ENCODE data around the gene OR51G2.
"Not testable (repeated sequence)": the region's sequence is repeated elsewhere in the genome, so short reads cannot be mapped to it uniquely, and the experiment has no call there.

The OR51G2 gene, protein sequence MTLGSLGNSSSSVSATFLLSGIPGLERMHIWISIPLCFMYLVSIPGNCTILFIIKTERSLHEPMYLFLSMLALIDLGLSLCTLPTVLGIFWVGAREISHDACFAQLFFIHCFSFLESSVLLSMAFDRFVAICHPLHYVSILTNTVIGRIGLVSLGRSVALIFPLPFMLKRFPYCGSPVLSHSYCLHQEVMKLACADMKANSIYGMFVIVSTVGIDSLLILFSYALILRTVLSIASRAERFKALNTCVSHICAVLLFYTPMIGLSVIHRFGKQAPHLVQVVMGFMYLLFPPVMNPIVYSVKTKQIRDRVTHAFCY

DNA sequence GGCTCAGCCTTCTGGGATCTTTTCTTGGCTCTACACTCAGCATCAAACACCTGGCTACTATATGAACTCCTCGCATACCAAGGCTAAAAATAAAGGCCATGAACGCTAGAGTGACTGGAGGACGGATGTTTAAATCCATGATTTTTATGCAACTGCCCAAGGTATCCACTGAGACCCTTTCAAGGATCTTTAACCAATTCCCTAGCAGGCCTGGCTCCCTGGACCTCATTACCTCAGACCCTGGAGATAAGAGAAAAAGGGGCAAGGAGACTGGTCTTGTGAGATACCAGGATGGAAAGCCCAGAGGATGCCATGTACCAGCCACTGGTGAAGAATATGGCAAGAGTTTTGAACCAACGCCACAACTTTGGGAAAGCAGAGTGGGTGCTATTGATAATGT is at the start of gene OR51G2:
Gene OR51G2 (minus strand): TSS at position 101 of the 400 bp plus-strand sequence. CDS start 3,687 bp downstream, outside the sequence.
- DNase-seq (ENCODE audit: low read depth): no peak
- TF ChIP-seq, protein P1, sequence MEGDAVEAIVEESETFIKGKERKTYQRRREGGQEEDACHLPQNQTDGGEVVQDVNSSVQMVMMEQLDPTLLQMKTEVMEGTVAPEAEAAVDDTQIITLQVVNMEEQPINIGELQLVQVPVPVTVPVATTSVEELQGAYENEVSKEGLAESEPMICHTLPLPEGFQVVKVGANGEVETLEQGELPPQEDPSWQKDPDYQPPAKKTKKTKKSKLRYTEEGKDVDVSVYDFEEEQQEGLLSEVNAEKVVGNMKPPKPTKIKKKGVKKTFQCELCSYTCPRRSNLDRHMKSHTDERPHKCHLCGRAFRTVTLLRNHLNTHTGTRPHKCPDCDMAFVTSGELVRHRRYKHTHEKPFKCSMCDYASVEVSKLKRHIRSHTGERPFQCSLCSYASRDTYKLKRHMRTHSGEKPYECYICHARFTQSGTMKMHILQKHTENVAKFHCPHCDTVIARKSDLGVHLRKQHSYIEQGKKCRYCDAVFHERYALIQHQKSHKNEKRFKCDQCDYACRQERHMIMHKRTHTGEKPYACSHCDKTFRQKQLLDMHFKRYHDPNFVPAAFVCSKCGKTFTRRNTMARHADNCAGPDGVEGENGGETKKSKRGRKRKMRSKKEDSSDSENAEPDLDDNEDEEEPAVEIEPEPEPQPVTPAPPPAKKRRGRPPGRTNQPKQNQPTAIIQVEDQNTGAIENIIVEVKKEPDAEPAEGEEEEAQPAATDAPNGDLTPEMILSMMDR (IDR thresholded peaks at IDR 0.05; ENCODE audit: low read depth, low read length, missing control alignments): no peak
- no peak within 1 kb of the TSS for H3K4me3 ChIP-seq (ENCODE audit: low read depth, low read length)

DNA sequence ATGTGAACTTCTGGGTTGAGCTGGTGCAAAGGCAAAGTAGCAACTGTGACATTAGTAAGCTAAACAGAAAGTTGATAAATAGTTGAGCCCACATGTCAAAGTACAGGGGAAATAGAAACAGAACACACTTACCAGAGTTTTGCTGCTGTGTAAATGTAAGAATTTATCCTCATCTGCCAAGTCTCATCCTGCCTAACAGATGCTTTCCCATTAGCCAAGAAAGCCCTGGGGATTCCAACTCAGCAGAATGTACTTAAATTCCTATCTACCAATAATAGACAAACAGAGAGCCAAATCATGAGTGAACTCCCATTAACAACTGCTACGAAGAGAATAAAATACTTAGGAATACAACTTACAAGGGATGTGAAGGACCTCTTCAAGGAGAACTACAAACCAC is 43.7 kb upstream of the OR51G2 start:
- H3K4me3 ChIP-seq (ENCODE audit: low read depth, low read length): no peak overlapping the region
- no peak for DNase-seq (ENCODE audit: low read depth)
- TF ChIP-seq, protein P1 (IDR thresholded peaks at IDR 0.05; ENCODE audit: low read depth, low read length, missing control alignments): no peak

DNA sequence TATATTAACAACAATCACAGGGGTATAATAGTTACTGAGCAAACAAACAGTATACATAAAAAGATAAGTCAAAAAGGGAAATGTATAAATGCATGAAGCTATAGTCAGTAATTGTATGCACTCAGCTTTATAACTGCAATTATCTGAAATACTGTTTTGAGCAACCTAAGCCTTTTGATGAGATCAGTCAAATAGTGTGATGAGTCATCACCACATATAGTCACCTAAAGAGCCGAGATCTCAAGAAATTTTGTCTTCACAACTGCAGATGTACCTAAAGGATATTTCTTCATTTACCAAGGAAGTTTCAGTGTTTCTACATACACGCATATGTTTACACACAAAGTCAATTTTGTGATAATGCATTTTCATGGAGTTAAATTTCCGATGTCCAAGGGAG is 41.7 kb upstream of the OR51G2 start:
- TF ChIP-seq, protein P1 (IDR thresholded peaks at IDR 0.05; ENCODE audit: low read depth, low read length, missing control alignments): no peak
- no peak for DNase-seq (ENCODE audit: low read depth)
- no peak overlapping the region for H3K4me3 ChIP-seq (ENCODE audit: low read depth, low read length)

DNA sequence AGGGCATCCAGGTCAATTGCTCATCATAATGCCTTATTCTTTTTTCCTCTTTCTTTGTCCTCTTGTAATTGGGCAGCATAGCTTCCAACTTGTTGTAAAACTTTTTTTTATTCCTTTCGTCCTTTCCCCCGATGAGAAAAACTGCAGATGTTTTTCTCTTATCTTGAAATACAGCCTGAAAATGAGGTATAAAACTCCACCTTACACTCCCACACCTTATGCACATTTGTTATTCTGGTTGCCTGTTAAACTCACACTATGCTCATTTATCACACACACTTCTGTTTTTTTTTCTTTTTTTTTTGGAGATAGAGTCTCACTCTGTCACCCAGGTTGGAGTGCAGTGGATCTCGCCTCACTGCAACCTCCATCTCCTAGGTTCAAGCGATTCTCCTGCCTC is 38.2 kb upstream of the OR51G2 start:
- DNase-seq (ENCODE audit: low read depth): no peak
- TF ChIP-seq, protein P1 (IDR thresholded peaks at IDR 0.05; ENCODE audit: low read depth, low read length, missing control alignments): no peak
- no peak overlapping the region for H3K4me3 ChIP-seq (ENCODE audit: low read depth, low read length)

DNA sequence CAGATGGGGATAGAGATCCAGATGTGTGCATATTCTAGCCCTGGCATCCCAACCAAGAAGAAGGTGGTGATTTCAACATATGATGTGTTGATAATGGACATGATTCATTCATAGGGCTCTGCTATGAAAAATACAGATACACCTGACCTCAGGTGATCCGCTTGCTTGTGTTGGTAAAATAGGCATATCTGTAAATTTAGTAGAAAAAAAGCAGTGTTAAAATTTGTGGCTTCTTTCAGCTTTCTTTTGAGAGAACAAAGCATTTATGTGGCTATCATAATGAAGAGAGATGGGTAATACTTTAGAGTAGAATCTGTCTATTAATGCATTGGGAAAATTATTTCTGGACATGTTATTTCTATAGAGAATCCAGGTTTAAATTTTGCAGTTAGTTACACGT is 36.5 kb upstream of the OR51G2 start, which contains the start of gene OR51A2:
Gene OR51A2 (minus strand): TSS at position 101 of the 400 bp plus-strand sequence. CDS start 0 bp downstream, at position 101.
- not testable (repeated sequence) for H3K4me3 ChIP-seq (ENCODE audit: low read depth, low read length); DNase-seq (ENCODE audit: low read depth)

DNA sequence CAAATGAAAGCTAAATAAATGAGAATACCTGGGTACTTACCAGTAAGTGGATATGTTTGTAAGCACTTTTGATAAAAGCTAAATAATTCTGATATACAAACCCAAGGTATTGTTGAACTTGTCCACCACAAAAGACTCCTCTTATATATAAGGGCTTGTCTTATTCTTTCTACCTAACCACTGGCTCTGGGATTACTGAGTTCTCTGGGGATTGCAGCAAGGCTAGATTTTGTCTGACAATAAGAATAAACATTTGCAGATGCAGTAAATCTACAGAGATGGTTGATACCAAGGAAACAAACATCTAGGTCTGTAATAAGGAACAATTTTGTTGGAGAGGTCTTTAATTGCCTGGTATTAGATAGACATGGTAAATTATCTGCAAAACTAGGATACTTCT is 28.4 kb upstream of the OR51G2 start, which contains the start of gene OR51A4:
Gene OR51A4 (minus strand): TSS at position 101 of the 400 bp plus-strand sequence. CDS start 505 bp downstream, outside the sequence.
- H3K4me3 ChIP-seq (ENCODE audit: low read depth, low read length): no peak within 1 kb of the TSS
- DNase-seq (ENCODE audit: low read depth): no peak
- TF ChIP-seq, protein P1 (IDR thresholded peaks at IDR 0.05; ENCODE audit: low read depth, low read length, missing control alignments): no peak

DNA sequence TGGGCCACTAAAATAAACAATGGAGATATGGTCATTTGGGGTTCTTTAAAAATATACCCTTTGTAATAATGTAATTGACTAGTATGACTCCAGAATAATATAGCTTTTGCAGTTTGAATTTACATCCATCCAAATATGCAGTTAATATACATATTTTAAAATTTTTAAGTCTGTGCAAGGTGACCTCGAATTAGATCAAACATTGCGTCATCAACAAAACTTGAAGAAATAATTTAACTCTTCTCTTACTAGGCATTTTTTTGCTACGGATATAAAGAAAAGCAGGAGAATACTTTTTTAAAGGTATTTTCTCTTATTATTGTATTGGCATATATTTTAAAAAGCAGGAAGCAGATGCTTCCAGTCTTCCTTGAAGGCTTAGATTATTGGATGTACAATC is 17.6 kb upstream of the OR51G2 start:
- TF ChIP-seq, protein P1 (IDR thresholded peaks at IDR 0.05; ENCODE audit: low read depth, low read length, missing control alignments): no peak
- no peak for DNase-seq (ENCODE audit: low read depth)
- no peak overlapping the region for H3K4me3 ChIP-seq (ENCODE audit: low read depth, low read length)

Measured in GM12864 (cell line).